HG02973 (cell line): ENCODE results near the gene ANO2.

Source experiments
- ATAC-seq: cut with Tn5 transposase; IDR thresholded peaks from one replicate; pipeline ENCODE4 v1.9.1; 2021; ENCODE audit warnings: moderate library complexity; ENCODE audit not compliant: unreplicated experiment

Gene ANO2

DNA sequence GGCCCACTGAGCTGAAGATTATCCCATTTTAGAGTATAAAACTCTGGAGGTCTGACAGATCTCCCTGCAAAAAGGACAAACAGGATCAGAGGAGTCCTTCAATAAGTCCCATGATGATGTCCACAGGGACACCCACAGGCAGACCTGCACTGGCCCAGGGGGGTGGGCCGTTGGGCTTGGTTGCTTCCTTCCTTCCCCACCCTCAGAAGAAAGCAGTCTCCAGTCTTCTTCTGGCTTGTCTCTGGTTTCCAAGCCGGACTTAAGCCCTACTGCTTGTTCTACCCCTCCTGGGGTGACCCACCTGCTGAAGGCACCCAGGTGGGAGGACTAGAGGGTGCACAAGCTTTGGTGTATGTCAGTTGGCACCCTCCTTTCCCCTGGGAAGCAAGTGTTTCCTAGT is 209.0 kb downstream of the ANO2 start:
- no peak for ATAC-seq

DNA sequence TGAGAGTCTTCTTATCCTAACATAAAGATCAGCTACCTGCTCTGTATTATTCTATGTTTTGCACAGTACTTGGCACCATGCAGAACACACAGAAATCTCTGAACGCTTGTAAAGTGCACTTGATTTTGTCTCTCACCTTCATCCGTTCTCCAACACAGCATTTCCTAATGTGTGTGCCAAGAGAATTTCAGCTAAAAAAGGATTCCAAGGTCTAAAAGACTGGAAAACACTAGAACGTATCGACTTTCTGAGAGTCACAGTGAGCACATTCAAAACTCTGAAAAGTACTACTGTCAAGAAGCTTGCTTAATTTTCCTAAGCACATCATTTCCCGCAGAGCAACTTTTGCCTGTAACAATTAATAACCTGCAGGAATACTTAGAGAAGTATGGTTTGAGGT is 211.1 kb downstream of the ANO2 start:
- ATAC-seq: no peak

DNA sequence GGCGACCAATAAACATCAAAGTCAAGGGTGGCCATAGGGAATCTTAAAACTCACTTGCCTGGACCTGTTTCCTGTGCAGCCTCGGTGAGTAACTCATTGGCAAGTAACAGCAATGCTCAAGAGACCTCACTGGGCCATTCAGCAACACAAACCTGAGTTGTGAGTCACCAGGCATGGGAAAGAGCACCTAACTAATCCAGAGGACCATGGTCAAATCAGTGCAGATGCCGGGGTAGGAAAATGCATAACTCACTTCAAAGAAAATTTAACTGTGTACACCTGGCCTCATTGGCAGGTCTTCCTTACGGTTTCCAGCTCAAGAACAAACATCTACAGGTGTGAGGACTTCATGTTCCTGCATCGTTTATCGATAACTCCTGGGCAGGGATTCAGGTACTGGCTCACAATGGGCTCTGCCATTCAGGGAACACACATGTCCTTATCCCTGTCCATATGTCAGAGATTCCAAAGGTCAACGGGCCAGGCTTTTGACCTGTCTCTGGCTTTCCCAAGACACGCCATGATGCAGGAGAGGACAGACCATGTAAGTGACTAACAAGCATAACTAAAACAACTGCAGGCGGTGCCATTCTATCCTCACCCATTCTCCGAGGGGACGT is 211.8 kb downstream of the ANO2 start:
- ATAC-seq: no peak

DNA sequence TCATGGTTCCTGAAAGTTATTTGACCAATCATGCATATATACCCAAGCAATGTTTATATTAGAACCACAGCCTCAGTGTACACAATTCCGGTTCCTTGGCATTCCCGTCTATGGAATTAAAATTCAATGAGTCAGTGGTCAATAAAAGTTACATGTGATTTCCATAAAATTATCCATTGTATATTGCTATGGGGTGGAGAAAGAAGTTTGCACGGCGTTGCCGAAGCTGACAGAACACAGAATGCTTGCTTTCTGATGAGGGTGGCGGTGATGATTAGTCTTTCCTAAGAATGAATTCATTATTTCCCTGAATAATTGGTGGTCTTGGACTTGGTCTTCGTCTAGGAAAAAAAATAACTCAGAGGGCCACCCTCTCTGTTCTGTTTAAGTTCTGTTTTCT is 214.1 kb downstream of the ANO2 start:
- no peak for ATAC-seq

DNA sequence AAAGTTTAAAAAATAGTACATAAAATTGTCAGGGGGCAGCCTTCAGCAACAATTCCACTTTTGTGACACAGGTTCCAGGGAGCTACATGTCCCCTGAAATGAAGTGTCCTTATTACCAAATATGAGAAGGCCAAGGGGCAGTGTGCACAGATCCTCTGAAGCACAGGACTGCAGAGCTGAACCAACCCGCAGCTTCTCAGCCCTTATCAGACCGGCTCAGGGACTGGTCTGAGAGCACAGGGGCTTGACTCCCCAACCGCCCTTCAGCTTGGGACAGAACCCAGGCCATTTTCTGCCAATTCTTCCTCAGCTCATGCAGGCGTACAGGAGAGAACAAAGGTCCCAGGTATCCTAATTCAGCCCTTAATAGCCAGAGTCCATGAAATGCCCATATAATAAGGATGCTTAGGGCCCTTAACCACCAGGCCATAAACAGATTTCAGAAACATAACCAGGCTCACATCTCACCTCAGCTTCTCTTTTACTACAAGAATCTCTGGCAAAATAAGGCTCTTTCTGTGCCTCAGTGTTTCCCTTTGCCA is 221.3 kb downstream of the ANO2 start:
- ATAC-seq: no peak

GRCh38 chr12:5723071-5723470 is 222.0 kb downstream of the ANO2 start:
- ATAC-seq: no peak

DNA sequence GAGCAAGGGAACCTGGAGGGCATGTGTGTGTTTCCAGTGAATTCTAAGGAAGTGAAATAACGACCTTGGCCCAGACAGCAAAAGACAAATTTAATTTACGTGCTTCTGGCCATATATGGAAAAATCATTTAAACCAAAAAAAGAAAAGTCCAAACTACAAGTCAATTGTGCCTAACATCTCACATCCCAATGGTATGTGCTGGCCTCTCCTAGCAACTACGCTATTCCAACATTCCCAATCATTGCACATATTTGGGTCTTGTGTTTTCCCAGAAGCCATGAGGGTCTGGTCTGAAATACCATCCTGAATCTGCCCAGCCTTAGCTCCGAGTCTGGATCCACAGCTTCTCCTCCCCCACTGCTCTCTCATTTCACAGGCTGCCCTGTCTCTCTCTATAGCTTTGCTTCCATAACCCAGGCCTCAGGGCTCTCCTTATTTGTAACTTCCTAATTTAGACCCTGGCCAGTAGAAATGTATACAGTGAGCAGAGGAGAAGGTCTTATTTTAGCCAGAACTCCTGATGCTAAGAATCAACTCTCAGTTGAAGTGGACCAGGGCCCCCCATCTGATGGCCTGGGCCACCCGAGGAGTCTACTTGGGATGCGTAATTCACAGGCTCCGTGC is 224.6 kb downstream of the ANO2 start:
- no peak for ATAC-seq

- no peak for ATAC-seq
Measured at GRCh38 chr12:5718680-5719079, 226.4 kb downstream of the ANO2 start.

- no peak for ATAC-seq
Measured at GRCh38 chr12:5718073-5718472, 227.0 kb downstream of the ANO2 start.

DNA sequence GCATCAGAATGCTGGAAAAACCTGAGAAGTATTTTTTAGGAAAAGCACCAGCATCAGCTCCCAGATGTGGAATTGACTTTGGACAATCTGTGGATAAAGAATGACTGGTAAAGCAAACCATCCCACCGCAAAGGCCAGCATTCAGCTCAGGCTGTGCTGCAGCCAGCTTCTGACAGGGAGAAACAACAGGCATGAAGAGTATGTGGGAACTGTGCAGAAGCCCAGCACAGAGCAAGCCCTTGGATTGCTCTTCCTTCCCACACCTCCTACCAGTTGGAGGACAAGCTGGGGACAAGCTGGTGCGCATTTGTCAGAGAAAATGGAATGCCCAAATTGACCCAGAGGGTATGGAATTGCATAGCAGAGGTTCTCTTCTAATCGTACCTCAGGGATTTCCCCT is 228.1 kb downstream of the ANO2 start:
- no peak for ATAC-seq

DNA sequence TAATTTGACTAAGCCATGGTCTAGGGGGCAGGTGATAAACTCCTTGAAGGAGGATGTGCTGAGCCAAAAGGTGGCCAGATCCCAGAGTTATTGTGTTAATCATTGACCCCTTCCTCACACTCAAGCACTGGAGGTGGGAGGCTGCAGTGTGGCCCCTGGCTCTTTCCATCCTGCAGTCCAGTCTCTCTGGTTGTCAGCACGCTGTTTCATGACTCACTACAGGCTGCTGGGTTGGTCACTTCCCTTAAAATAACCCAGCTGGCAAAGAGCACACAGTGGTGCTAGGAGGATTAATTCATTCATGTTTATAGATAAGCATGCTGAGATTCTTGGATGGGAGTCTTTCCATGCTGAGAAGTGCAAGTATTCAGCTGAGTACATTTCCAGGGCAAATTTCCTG is 228.9 kb downstream of the ANO2 start:
- ATAC-seq: no peak

GRCh38 chr12:5715021-5715420 is 230.0 kb downstream of the ANO2 start:
- ATAC-seq: no peak

DNA sequence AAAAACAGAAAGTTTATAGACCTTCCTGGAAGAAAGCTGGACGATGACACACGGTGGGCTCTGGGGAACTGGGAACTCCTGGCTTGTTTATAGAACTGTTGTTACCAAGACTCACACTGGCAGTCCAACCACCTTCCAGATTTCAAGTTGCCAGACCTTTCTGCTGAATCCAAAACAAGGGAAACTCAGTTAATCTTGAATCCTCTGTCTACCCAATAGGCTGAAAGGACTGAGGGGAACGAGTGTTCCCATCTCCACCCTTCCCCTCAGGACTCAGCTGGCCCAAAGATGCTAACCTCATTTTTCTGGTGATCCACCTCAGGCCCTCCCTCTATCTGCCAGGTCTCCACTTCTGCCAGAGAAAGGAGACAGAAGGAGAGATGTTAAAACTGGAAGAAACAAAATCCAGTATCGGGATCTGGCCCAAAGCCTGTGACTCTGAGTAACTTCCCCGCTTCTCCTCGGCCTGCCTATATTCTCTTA is 231.4 kb downstream of the ANO2 start:
- no peak for ATAC-seq

GRCh38 chr12:5710260-5710878 is 234.7 kb downstream of the ANO2 start:
- no peak for ATAC-seq

DNA sequence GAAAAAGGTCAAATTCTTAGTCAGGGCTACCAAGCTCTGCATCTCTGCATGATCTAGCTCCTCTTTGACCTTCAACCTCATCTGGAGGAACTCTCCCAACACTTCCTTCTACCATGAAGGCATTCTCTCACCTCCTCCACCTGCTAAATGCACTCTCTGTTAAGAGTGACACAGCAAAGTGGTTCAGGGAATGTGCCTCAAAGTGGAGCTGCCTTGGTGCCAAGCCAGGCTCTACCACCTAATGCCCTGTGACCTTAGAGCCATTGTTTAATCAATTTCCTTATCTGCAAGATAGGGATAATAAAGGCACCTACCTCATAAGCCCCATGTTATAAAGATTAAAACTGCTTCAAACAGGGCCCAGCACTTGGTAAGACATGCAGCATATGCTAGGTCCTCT is 236.7 kb downstream of the ANO2 start:
- no peak for ATAC-seq

DNA sequence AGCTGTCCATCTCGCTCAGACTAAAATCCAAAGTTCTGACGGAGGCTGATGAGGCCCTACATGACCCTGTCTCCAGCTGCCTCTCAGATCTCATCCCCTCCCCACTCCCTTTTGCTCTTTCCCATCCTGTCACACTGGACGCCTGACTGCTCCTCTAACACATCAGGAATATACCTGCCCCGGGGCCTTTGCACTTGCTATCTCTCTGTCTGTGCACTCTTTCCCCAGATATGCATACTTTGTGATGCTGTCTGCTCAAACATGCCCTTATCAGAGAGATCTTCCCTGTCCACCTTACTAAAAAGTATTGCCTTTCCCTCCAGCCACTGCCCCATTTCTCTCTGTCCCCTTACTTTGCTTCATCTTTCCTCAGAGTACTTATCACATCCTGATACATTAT is 238.8 kb downstream of the ANO2 start:
- ATAC-seq: no peak

DNA sequence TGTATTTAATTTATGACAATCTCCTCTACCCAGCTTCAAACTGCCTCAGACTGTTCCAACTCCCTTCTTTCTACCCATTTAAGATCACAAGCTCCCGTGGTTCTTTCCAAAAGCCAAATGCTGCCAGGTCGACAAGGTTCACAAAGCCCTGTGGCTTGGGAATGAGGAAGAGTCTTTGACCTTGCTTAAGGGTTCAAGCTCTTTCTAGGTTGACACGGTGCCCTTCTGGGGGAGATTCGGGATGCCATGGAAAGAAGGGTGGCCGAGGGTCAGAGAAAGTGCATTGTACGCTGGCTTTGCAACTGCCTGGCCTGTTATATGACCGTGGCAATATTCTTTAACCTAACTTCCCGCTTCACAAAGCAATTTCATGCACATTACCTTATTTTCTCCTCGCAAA is 239.3 kb downstream of the ANO2 start:
- no peak for ATAC-seq

- no peak for ATAC-seq
Measured at GRCh38 chr12:5694759-5695409, 250.2 kb downstream of the ANO2 start.

GRCh38 chr12:5692850-5693249 is 252.2 kb downstream of the ANO2 start:
- no peak for ATAC-seq

DNA sequence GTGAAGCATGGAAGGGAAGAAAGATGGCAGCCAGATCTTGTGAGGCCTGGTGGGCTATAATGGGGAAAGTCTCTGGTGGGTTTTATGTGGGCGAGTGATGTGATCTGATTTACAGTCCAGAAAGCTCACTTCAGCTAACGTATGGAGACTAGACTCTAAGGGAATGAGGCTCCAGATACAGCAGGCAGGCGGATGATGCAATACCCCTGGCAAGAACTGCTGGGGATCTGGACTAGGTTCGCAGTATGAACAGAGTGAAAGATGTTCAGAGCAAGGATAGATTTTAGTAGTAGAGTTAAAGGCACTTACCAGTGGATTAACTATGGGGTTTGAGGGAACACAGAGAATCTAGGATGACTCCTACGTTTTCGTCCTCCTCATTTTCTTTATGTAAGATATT is 253.1 kb downstream of the ANO2 start:
- no peak for ATAC-seq

GRCh38 chr12:5690240-5690639 is 254.8 kb downstream of the ANO2 start:
- no peak for ATAC-seq

DNA sequence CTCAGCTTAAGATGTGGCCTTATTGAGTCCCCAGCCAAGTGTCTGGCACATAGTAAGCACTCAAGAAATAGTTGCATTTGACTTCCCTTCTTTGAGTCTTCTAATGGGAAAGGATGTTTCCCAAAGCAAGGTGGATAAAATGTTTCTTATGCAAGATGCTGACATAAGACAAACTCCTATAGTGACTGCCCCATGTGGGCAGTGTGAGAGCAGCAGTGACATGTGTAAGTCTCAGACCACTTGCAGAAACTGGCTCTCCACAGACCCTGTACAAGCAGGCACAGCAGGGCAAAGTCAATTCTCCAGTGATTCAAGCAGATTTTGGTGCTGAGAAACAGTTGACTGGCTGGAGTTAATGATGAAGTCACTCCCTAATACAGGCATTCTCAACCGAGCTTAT is 255.3 kb downstream of the ANO2 start:
- ATAC-seq: no peak
